KMS-11 (cell line): ENCODE data around the gene NLRC3.

Source experiments
- H2AFZ ChIP-seq: fragments of 200-600 bp; sonication (generic); 2 replicates; pipeline ENCODE4 v1.6.1; 2016; ENCODE audit warnings: antibody characterized with exemption, mixed run types, low read depth
- H3K27ac ChIP-seq: fragments of 200-600 bp; sonication (generic); 2 replicates; pipeline ENCODE4 v1.6.1; 2016; ENCODE audit warnings: mild to moderate bottlenecking, mixed run types
- H3K27me3 ChIP-seq: fragments of 200-600 bp; sonication (generic); 2 replicates; pipeline ENCODE4 v1.6.1; 2017; ENCODE audit warnings: mild to moderate bottlenecking, low read depth, mixed run types, moderate library complexity; ENCODE audit not compliant: insufficient read depth
- H3K36me3 ChIP-seq: fragments of 200-600 bp; sonication (generic); 2 replicates; pipeline ENCODE4 v1.6.1; 2017; ENCODE audit warnings: mild to moderate bottlenecking, mixed run types; ENCODE audit not compliant: insufficient read depth
- H3K4me1 ChIP-seq: fragments of 200-600 bp; sonication (generic); 2 replicates; pipeline ENCODE4 v1.6.1; 2016; ENCODE audit warnings: mild to moderate bottlenecking, low read depth, mixed run types; ENCODE audit not compliant: poor library complexity, severe bottlenecking
- H3K4me2 ChIP-seq: fragments of 200-600 bp; sonication (generic); 2 replicates; pipeline ENCODE4 v1.7.0; 2016; ENCODE audit warnings: mild to moderate bottlenecking, mixed run types
- H3K4me3 ChIP-seq: fragments of 200-600 bp; sonication (generic); IDR thresholded peaks from 2 replicates; pipeline ENCODE4 v1.6.1; 2017; ENCODE audit warnings: low read depth, low read length, mixed read lengths; ENCODE audit not compliant: insufficient read depth
- H3K79me2 ChIP-seq: fragments of 200-600 bp; sonication (generic); 2 replicates; pipeline ENCODE4 v1.6.1; 2016; ENCODE audit warnings: low read depth, mixed run types; ENCODE audit not compliant: insufficient read depth
- H3K9ac ChIP-seq: fragments of 200-600 bp; sonication (generic); 2 replicates; pipeline ENCODE4 v1.6.1; 2016; ENCODE audit warnings: mild to moderate bottlenecking, mixed run types
- H4K20me1 ChIP-seq: fragments of 200-600 bp; sonication (generic); 2 replicates; pipeline ENCODE4 v1.6.1; 2016; ENCODE audit warnings: mild to moderate bottlenecking, mixed run types; ENCODE audit not compliant: insufficient read depth
- TF ChIP-seq, protein P1 (sequence below): fragments of 200-600 bp; sonication (generic); conservative IDR thresholded peaks from 2 replicates; pipeline ENCODE4 v1.6.1; 2017; ENCODE audit warnings: low read depth, mild to moderate bottlenecking, antibody characterized with exemption, low read length, moderate library complexity, mixed read lengths

Gene NLRC3

DNA sequence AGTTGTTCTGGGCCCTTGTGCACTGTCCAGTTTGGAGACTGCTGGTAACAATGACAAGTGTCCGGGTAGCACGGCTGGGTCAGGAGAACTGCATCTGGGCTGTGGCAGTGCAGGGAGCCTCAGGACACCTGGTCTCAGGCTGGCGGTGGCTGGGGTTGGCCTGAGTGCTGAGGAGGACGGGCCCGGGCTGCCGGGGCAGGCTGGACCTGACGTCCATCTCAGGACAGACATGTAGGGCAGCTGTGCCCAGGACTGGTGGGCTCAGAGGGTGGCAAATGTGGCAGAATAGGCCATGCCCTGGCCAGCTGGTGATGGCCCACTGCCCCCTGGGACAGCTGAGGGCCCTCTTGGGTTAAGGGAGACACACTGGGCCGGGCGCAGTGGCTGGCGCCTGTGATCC is 4.2 kb upstream of the NLRC3 start:
- no peaks in the 10 kb centered on the region for H3K79me2 ChIP-seq
- 0 out of 2 replicates have a peak, but pooled peaks cover 4% of the 10 kb centered on the region for H3K36me3 ChIP-seq
- H3K27me3 ChIP-seq = no peaks in the 10 kb centered on the region
- no peak overlapping the region for H2AFZ ChIP-seq
- no peak overlapping the region for H3K4me2 ChIP-seq
- no peaks in the 10 kb centered on the region for H4K20me1 ChIP-seq
- H3K4me3 ChIP-seq = no peak overlapping the region
- TF ChIP-seq, protein P1, sequence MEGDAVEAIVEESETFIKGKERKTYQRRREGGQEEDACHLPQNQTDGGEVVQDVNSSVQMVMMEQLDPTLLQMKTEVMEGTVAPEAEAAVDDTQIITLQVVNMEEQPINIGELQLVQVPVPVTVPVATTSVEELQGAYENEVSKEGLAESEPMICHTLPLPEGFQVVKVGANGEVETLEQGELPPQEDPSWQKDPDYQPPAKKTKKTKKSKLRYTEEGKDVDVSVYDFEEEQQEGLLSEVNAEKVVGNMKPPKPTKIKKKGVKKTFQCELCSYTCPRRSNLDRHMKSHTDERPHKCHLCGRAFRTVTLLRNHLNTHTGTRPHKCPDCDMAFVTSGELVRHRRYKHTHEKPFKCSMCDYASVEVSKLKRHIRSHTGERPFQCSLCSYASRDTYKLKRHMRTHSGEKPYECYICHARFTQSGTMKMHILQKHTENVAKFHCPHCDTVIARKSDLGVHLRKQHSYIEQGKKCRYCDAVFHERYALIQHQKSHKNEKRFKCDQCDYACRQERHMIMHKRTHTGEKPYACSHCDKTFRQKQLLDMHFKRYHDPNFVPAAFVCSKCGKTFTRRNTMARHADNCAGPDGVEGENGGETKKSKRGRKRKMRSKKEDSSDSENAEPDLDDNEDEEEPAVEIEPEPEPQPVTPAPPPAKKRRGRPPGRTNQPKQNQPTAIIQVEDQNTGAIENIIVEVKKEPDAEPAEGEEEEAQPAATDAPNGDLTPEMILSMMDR = no peak
- H3K4me1 ChIP-seq = peaks cover 46% of the 10 kb centered on the region
- peak overlapping the region; percentile 87; the same call in 1 of the 2 replicates for H3K27ac ChIP-seq
- H3K9ac ChIP-seq = no peak overlapping the region

DNA sequence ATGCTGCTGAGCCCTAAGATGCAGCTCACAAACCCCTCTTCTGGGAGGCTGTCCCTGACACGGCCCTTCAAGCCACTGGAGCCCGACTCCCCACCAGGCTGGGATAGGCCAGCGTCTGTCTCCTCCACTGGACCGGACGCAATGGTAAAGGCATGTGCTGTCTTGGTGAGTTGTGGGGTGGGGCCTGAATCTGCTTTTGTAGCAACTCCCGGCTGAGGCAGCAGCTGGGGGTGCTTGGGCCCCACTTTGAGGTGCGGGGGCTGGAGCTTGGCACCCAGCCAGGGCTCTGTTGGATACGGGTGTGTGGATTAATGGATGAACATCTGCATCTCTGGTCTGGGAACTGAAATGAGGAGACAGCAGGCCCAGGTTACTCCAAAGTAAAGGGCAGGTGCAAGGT is 3.5 kb upstream of the NLRC3 start:
- Histone ChIP-seq H4K20me1 (no peaks in the 10 kb centered on the region), H3K27me3 (no peaks in the 10 kb centered on the region), H3K27ac (peak overlapping the region; percentile 87), H3K4me1 (peaks cover 46% of the 10 kb centered on the region), H2AFZ (peak overlapping the region; percentile 43; the same call in 1 of the 2 replicates), H3K4me2 (peak overlapping the region; percentile 95), H3K4me3 (no peak overlapping the region), H3K79me2 (no peaks in the 10 kb centered on the region), H3K36me3 (0 out of 2 replicates have a peak, but pooled peaks cover 4% of the 10 kb centered on the region), H3K9ac (peak overlapping the region; percentile 56; the same call in 1 of the 2 replicates)
- TF ChIP-seq, protein P1 = no peak

DNA sequence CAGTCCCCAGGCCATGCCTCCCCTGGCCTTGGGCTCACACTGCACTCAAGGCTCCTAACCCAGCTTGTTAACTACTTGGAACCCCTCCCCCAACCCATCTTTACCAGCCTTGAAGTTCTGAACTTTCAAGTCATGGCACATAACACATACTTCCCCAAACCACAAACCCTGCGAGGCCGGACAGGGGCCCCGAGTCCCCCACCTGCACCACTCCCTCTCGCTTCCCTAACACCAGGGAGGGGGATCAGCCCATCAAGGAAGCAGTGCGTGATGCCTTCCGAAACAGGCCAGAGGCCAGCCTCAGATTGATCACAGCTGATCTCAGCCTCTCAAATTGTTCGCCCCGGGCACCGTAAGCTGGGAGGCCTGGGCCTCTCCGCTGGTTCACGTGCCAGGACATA is 3.0 kb upstream of the NLRC3 start:
- H3K4me3 ChIP-seq = no peak overlapping the region
- H3K9ac ChIP-seq = peak overlapping the region; percentile 56; the same call in 1 of the 2 replicates
- no peaks in the 10 kb centered on the region for H3K79me2 ChIP-seq
- H3K27me3 ChIP-seq = no peaks in the 10 kb centered on the region
- H3K36me3 ChIP-seq = 0 out of 2 replicates have a peak, but pooled peaks cover 4% of the 10 kb centered on the region
- H3K27ac ChIP-seq = peak overlapping the region; percentile 87
- H2AFZ ChIP-seq = peak overlapping the region; percentile 43; the same call in 1 of the 2 replicates
- H3K4me2 ChIP-seq = peak overlapping the region; percentile 95
- TF ChIP-seq, protein P1 = no peak
- no peaks in the 10 kb centered on the region for H4K20me1 ChIP-seq
- peaks cover 46% of the 10 kb centered on the region for H3K4me1 ChIP-seq

DNA sequence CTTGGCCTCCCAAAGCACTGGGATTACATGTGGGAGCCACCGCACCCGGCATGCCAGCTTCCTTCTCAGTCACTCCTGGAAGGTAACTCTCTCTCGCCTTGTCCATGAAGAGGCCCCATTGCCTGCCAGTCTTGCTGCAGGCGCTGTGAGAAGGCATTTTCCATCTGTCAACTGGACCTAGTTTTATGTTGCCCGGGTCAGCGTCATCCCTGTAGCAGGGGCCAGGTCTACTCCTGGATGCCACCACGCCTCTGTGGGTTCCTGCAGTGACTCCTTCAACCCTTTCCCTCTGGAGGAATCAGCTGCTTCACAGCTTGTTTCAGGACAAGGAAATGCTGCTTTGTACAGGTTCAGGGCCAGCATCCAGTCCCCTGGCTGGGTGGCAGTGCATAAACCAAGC is 2.6 kb upstream of the NLRC3 start:
- Histone ChIP-seq H3K27me3 (no peaks in the 10 kb centered on the region), H3K36me3 (0 out of 2 replicates have a peak, but pooled peaks cover 4% of the 10 kb centered on the region), H2AFZ (peak overlapping the region; percentile 43; the same call in 1 of the 2 replicates), H3K4me2 (peak overlapping the region; percentile 95), H3K27ac (peak overlapping the region; percentile 87), H3K4me1 (peaks cover 46% of the 10 kb centered on the region), H4K20me1 (no peaks in the 10 kb centered on the region), H3K9ac (peak overlapping the region; percentile 56; the same call in 1 of the 2 replicates), H3K79me2 (no peaks in the 10 kb centered on the region), H3K4me3 (no peak overlapping the region)
- TF ChIP-seq, protein P1 = no peak
